HG02840 (cell line): ENCODE measurements around the gene NEDD4L.

Source experiments
- ATAC-seq: cut with Tn5 transposase; IDR thresholded peaks from one replicate; pipeline ENCODE4 v1.9.1; 2021; ENCODE audit warnings: mild to moderate bottlenecking, moderate library complexity, moderate number of reproducible peaks; ENCODE audit not compliant: unreplicated experiment, low FRiP score

The NEDD4L gene

GRCh38 chr18:58051765-58052460 lies 7.9 kb downstream of the NEDD4L start:
- ATAC-seq: no peak

- no peak for ATAC-seq
Measured at GRCh38 chr18:58052960-58053359, 8.9 kb downstream of the NEDD4L start.

DNA sequence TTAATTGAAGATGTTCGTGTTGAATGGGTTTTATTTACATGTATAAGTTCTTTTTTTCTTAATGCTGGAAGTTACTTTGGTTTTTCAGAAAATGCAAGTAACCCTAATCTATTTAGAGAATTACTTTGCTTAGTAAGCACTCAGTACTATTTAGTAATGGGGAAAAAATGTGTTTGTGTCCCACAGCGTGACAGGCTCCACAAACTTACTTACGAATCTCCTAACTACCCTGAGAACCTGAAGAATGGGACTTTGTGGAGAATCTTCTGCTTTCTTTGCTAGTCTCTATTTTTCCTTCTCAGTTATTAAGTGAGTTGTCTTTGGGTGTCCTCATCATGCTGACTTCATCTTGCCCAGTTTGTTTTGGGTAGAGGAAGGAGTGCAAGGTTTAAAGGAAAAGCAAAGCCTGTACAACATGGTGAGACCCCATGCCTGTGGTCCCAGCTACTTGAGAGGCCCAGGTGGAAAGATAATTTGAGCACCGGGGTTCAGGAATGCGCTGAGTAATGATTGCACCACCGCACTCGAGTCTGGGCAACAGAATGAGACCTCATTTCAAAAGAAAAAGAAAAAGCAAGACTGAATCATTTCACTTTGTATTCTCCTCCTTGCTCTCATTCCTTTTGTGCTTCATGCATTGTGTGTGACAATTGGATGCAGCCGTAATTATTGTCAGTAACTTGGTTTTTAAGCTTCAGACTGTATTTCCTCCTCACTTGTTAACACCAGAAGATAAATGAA lies 10.2 kb downstream of the NEDD4L start:
- ATAC-seq: no peak

GRCh38 chr18:58055890-58056558 lies 12.0 kb downstream of the NEDD4L start:
- ATAC-seq: no peak

- no peak for ATAC-seq
Measured at GRCh38 chr18:58056852-58057251, 12.8 kb downstream of the NEDD4L start.

GRCh38 chr18:58057291-58057965 lies 13.4 kb downstream of the NEDD4L start:
- no peak for ATAC-seq

DNA sequence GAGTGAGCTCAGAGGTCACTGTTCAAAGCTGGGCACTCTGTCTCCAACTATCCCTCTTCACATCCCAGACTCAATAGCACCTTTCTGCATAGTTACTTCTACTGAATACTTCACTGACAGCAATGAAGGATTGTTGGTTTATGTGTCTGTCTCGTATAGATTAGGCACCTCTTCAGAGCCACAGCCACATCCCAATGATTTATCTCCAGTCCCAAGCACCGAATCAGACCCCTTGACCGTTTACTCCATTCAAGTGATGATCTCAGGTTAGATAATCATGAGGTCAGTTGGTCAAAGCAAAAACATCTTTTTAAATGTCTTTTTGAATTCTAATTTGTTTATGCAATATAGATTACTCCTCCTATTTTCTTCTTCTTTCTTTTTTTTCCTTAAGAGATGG lies 14.7 kb downstream of the NEDD4L start:
- ATAC-seq: no peak

DNA sequence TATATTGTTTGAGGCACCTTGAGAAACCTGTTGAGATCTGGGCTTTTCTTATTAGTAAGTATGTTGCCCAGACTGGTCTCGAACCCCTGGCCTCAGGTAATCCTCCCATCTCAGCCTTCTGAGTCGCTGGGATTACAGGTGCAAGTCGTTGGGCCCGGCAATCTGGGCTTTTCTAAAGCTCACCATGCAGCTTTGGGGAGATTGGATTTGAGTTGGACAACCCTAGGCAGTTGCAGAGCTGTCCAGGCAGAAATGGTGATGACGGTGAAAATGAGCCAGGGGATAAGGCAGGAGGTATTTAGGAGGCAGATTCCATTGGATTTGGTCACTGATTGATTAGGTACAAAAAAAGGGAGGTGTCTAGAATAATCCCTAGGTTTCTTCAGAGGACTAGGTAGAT lies 16.2 kb downstream of the NEDD4L start:
- no peak for ATAC-seq

- no peak for ATAC-seq
Measured at GRCh38 chr18:58061349-58061748, 17.3 kb downstream of the NEDD4L start.

- no peak for ATAC-seq
Measured at GRCh38 chr18:58064406-58064998, 20.5 kb downstream of the NEDD4L start.

GRCh38 chr18:58065956-58066355 lies 21.9 kb downstream of the NEDD4L start:
- ATAC-seq: no peak

- no peak for ATAC-seq
Measured at GRCh38 chr18:58067601-58068000, 23.6 kb downstream of the NEDD4L start.

GRCh38 chr18:58069099-58069498 lies 25.1 kb downstream of the NEDD4L start:
- ATAC-seq: no peak

GRCh38 chr18:58069721-58070292 lies 25.8 kb downstream of the NEDD4L start:
- no peak for ATAC-seq

- no peak for ATAC-seq
Measured at GRCh38 chr18:58076052-58076451, 32.0 kb downstream of the NEDD4L start.

DNA sequence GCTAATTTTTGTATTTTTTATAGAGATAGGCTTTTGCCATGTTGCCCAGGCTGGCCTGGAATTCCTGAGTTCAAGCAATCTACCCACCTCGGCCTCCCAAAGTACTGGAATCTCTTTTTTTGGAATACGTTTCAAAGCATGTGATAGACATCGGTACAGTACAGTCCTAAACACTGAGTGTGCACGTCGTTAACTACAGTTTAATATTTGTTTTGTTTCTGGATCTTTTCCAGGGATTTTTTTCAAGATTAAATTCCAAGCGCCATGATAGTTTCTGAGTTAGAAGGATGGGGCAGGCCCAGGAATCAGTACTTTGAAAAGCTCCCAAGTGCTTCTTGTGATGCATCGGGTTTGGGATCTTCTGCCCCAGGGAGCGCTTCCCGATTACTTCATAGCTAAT lies 33.3 kb downstream of the NEDD4L start:
- no peak for ATAC-seq

DNA sequence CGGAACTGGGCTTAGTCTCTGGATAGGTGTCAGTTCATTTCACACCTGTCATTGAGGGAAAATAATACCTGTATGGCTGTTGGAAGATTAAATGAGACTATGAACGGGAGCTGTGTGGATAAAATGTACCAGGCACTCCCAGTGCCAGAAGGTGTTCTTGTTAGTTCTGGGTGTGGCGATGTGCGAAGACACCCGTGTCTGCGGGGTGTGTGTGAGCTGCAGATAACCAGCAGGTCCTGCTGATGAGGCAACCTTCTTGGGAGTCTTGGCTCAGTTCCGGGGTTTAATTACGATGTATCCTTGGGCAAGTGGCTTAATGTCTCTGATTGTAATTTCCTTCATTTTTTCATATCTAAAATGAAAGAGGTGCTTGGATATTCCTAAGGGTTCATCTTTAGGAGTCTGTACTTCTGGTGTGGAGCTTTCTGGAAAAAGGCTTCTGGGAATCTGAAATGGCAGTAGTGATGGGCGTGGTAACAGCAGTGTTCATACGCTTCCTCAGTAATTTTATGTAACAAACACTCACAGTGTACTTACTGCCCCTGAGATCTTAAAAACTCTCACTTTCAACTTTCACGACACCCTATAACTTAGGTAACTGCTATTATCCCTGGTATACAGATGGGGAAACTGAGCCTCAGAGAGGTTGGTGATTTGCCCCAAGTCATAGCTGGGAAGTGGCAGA lies 35.0 kb downstream of the NEDD4L start:
- no peak for ATAC-seq

DNA sequence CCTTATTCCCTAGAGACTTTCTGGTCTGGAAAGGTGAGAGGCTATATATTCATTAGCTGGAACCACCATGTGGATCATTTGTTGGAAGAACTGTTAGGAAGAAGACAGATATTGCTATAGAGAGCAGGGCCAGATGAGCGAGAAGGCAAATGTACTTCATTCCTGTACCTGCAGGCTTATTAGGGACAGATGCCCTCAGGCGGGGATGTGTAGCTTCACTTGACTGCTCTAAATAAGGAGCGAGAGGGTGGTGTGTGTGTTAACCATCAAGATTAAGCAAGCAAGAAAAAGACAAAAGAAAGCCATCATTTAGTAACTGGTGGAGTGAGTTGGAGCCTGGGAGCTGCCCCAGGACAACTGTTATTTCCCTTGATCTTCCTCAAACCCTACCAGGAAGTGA lies 36.4 kb downstream of the NEDD4L start:
- ATAC-seq: no peak

DNA sequence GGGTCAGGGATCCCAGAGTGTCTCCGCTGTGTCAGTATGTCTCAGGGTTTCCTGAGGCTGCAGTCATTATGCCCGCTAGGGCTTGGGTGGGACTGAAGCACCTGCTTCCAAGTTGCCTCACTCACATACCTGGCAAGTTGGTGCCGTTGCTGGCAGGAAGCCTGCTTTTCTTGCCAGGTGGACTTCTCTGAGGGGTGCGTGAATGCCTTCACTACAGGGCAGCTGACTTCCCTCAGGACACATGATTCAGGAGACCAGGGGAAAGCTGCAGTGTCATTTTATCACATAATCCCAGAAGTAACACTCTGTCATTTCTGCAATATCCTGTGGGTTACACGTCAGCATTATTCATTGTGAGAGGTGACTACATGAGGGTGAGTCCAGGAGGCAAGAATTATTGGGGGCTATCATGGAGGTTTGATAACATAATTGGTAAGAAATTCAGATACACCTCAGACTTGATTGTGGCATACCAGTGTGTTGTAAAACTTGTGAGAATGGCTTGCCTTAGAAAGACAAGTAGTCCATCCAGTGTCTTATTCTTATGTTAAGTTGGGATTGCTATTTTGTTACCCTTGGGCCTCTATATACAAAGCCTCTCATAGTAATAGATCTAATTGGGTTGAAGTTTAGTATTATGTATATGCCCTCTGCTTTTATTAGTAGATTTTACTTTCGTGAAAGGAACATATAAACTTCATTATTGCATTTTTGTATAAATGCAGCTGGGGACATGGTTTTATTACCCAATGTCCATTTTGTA lies 44.1 kb downstream of the NEDD4L start:
- no peak for ATAC-seq
